Fibroblast of upper back skin (primary cell): ENCODE measurements around the gene PYGL.

Source experiments
- DNase-seq: peaks from one replicate; pipeline ENCODE4 v3.0.0-alpha.2; 2013

PYGL gene

GRCh38 chr14:50871228-50871627, 73.1 kb downstream of the PYGL start:
- no peak for DNase-seq

- DNase-seq = no peak
These were observed 78.7 kb downstream of the PYGL start for GRCh38 chr14:50865391-50866076.

GRCh38 chr14:50864946-50865345, 79.3 kb downstream of the PYGL start:
- no peak for DNase-seq

- no peak for DNase-seq
These were observed 80.0 kb downstream of the PYGL start for GRCh38 chr14:50864237-50864636.

- no peak for DNase-seq
These were observed 82.2 kb downstream of the PYGL start for GRCh38 chr14:50862036-50862570.

- DNase-seq = peak; percentile 81
These were observed 83.7 kb downstream of the PYGL start for GRCh38 chr14:50860478-50861086.

GRCh38 chr14:50859296-50859624, 85.0 kb downstream of the PYGL start:
- DNase-seq = peak; percentile 21

GRCh38 chr14:50856660-50857059, 87.6 kb downstream of the PYGL start:
- DNase-seq = no peak

GRCh38 chr14:50855558-50855957, 88.7 kb downstream of the PYGL start:
- peak; percentile 21 for DNase-seq
